SU-DHL-6 (cell line): ENCODE measurements around the gene SLC45A1.

ENCODE experiments used
- H2AFZ ChIP-seq: fragments of 200-600 bp; sonication (generic); 2 replicates; pipeline ENCODE4 v1.6.1; 2014; ENCODE audit warnings: low read depth, mild to moderate bottlenecking, moderate library complexity, mixed read lengths, antibody characterized with exemption, low read length; ENCODE audit not compliant: severe bottlenecking
- H3F3A ChIP-seq: fragments of 200-600 bp; shearing (Covaris generic); 2 replicates; pipeline ENCODE4 v1.6.0; 2016; ENCODE audit warnings: antibody characterized with exemption, mild to moderate bottlenecking; ENCODE audit not compliant: insufficient read depth
- H3K27ac ChIP-seq: fragments of 200-600 bp; sonication (generic); 2 replicates; pipeline ENCODE4 v1.5.1; 2016; ENCODE audit warnings: low read depth, mild to moderate bottlenecking, low read length, moderate library complexity, mixed read lengths
- H3K27me3 ChIP-seq: fragments of 200-600 bp; sonication (generic), shearing (Covaris generic); 2 replicates; pipeline ENCODE4 v1.6.0; 2014; ENCODE audit warnings: mild to moderate bottlenecking, low read length
- H3K36me3 ChIP-seq: fragments of 200-600 bp; sonication (generic); 2 replicates; pipeline ENCODE4 v1.6.1; 2014; ENCODE audit warnings: mild to moderate bottlenecking, low read length, mixed read lengths
- H3K4me2 ChIP-seq: fragments of 300-600, 200-600 bp; shearing (Covaris generic), sonication (generic); 2 replicates; pipeline ENCODE4 v1.6.0; 2014; ENCODE audit warnings: low read length, low read depth, mild to moderate bottlenecking; ENCODE audit not compliant: poor library complexity, severe bottlenecking
- H3K4me3 ChIP-seq: fragments of 200-600 bp; sonication (generic); 2 replicates; pipeline ENCODE4 v1.5.1; 2014; ENCODE audit warnings: antibody characterized with exemption, low read length, mild to moderate bottlenecking, mixed read lengths; ENCODE audit not compliant: insufficient read depth, poor library complexity, severe bottlenecking
- H3K79me2 ChIP-seq: fragments of 200-600 bp; sonication (generic); 2 replicates; pipeline ENCODE4 v1.6.1; 2014; ENCODE audit warnings: mild to moderate bottlenecking, low read length, moderate library complexity; ENCODE audit not compliant: insufficient read depth
- H3K9ac ChIP-seq: fragments of 200-600 bp; sonication (generic); 2 replicates; pipeline ENCODE4 v1.7.0; 2014; ENCODE audit warnings: mild to moderate bottlenecking, low read length
- H3K9me2 ChIP-seq: fragments of 200-600 bp; sonication (generic); replicated peaks from 2 replicates; pipeline ENCODE4 v1.6.1; 2014; ENCODE audit warnings: low read length; ENCODE audit not compliant: insufficient read depth
- H3K9me3 ChIP-seq: fragments of 200-600 bp; sonication (generic); 2 replicates; pipeline ENCODE4 v1.6.1; 2014; ENCODE audit warnings: low read length, mixed read lengths; ENCODE audit not compliant: insufficient read depth
- H4K20me1 ChIP-seq: fragments of 200-600 bp; sonication (generic); 2 replicates; pipeline ENCODE4 v1.6.1; 2014; ENCODE audit warnings: low read depth, mild to moderate bottlenecking, antibody characterized with exemption, low read length, moderate library complexity, mixed read lengths
- EZH2phosphoT487 ChIP-seq: fragments of 200-600 bp; sonication (generic), shearing (Covaris generic); conservative IDR thresholded peaks from 2 replicates; pipeline ENCODE4 v1.6.1; 2018; ENCODE audit warnings: mild to moderate bottlenecking, antibody characterized with exemption, low read length, moderate library complexity, mixed read lengths
- TF ChIP-seq, protein P1 (sequence below): fragments of 200-600 bp; sonication (generic); IDR thresholded peaks from one replicate; pipeline ENCODE4 v1.5.1; 2017; ENCODE audit warnings: antibody characterized with exemption, mild to moderate bottlenecking, low read length, moderate library complexity; ENCODE audit not compliant: insufficient read depth, poor library complexity, severe bottlenecking

Gene SLC45A1

DNA sequence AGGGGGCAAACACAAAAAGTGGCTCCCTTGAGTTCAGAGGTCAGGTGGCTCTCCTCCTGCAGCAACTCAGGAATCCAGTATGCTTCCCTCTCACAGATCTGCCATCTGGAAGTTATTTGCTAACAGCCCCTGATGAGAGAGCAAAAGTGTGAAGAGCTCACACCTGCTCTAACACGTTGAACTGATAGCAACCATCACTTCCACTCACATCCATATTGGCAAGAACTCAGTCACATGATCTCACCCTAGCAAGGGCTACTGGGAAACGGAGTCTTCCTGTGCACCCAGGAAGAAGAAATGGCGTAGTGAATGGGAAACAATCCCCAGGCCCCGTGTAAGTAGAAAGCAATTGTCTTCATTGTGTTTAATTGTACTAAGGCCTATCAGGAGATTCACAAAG is 20.7 kb upstream of the SLC45A1 start:
- H3K9ac ChIP-seq = no peak overlapping the region
- H3F3A ChIP-seq = no peaks in the 10 kb centered on the region
- H3K36me3 ChIP-seq = no peaks in the 10 kb centered on the region
- no peak overlapping the region for H3K27ac ChIP-seq
- no peak overlapping the region for H3K4me3 ChIP-seq
- no peaks in the 10 kb centered on the region for H3K79me2 ChIP-seq
- H3K27me3 ChIP-seq = no peaks in the 10 kb centered on the region
- TF ChIP-seq, protein P1, sequence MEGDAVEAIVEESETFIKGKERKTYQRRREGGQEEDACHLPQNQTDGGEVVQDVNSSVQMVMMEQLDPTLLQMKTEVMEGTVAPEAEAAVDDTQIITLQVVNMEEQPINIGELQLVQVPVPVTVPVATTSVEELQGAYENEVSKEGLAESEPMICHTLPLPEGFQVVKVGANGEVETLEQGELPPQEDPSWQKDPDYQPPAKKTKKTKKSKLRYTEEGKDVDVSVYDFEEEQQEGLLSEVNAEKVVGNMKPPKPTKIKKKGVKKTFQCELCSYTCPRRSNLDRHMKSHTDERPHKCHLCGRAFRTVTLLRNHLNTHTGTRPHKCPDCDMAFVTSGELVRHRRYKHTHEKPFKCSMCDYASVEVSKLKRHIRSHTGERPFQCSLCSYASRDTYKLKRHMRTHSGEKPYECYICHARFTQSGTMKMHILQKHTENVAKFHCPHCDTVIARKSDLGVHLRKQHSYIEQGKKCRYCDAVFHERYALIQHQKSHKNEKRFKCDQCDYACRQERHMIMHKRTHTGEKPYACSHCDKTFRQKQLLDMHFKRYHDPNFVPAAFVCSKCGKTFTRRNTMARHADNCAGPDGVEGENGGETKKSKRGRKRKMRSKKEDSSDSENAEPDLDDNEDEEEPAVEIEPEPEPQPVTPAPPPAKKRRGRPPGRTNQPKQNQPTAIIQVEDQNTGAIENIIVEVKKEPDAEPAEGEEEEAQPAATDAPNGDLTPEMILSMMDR = no peak
- TF ChIP-seq EZH2phosphoT487 = no peak
- H3K9me3 ChIP-seq = no peaks in the 10 kb centered on the region
- no peaks in the 10 kb centered on the region for H4K20me1 ChIP-seq
- no peaks in the 10 kb centered on the region for H3K9me2 ChIP-seq
- H3K4me2 ChIP-seq = no peak overlapping the region
- no peak overlapping the region for H2AFZ ChIP-seq

DNA sequence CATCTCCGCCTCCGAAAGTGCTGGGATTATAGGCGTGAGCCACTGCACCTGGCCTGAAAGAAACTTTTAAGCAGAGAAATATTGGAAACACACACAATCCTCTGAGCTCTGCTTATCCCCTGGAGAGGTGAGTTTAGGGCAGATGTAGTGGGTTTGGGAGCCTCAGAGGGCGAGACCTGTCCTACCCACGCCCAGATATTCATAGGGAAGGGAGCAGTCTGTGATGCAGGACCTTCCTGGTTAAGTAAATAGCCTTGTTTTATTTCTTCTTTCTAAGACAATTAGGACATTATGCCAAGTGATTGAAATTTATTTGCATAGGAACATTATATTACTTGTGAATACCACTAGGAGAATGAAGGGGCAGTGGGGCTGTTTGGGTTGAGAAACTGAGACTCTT is 18.0 kb upstream of the SLC45A1 start:
- no peaks in the 10 kb centered on the region for H3K79me2 ChIP-seq
- no peak overlapping the region for H3K27ac ChIP-seq
- no peaks in the 10 kb centered on the region for H3K9me3 ChIP-seq
- no peaks in the 10 kb centered on the region for H4K20me1 ChIP-seq
- H3K9ac ChIP-seq = no peak overlapping the region
- H2AFZ ChIP-seq = no peak overlapping the region
- no peaks in the 10 kb centered on the region for H3K27me3 ChIP-seq
- no peaks in the 10 kb centered on the region for H3K9me2 ChIP-seq
- H3F3A ChIP-seq = no peaks in the 10 kb centered on the region
- no peak for TF ChIP-seq EZH2phosphoT487
- TF ChIP-seq, protein P1 = no peak
- H3K36me3 ChIP-seq = no peaks in the 10 kb centered on the region
- no peak overlapping the region for H3K4me3 ChIP-seq
- no peak overlapping the region for H3K4me2 ChIP-seq

DNA sequence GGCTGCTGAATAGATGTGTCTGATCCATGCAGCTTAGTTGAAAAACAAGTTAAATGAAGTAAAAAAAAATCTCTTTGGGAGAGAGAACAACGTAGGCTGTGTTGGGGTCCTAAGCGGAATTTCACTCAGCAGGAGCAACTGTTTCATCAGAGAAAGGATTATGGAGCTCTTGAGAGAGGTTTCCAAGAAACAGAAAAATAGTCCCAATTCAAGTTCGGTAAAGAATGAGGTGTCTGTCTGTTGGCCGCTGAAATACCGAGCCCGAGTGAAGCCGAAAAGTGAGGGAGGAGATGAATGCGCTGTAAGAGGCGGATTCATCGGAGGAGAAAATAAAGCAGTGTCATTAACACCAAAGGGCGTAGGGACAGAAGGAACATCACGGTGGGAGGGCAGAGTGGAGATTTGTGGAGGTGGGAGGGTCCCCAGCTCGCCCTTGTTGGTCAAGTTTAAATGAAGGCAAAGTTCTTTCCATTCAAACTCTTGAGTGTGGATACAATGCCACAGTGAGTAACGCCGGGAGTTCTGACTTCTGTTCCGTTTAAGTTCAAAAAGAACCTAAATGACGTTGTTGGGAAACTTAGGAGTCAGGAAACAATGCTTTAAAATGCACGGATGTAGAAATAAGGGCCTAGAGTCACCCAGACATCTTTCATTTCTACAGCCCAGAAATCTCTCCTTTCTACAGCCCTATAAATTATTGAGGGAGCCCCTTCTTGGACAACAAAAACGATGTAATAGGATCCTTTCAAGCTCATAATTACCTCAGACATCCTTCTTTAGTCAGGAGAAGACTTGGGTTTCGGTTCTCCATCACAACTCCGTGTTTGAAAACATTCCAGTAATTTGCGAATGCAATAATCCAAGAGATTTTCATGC is 15.6 kb upstream of the SLC45A1 start:
- H3K9ac ChIP-seq = no peak overlapping the region
- no peak for TF ChIP-seq EZH2phosphoT487
- no peak overlapping the region for H2AFZ ChIP-seq
- no peak overlapping the region for H3K4me3 ChIP-seq
- no peaks in the 10 kb centered on the region for H3K27me3 ChIP-seq
- H3F3A ChIP-seq = no peaks in the 10 kb centered on the region
- H3K4me2 ChIP-seq = no peak overlapping the region
- H4K20me1 ChIP-seq = no peaks in the 10 kb centered on the region
- H3K9me3 ChIP-seq = no peaks in the 10 kb centered on the region
- no peaks in the 10 kb centered on the region for H3K79me2 ChIP-seq
- H3K9me2 ChIP-seq = no peaks in the 10 kb centered on the region
- H3K27ac ChIP-seq = no peak overlapping the region
- H3K36me3 ChIP-seq = no peaks in the 10 kb centered on the region

DNA sequence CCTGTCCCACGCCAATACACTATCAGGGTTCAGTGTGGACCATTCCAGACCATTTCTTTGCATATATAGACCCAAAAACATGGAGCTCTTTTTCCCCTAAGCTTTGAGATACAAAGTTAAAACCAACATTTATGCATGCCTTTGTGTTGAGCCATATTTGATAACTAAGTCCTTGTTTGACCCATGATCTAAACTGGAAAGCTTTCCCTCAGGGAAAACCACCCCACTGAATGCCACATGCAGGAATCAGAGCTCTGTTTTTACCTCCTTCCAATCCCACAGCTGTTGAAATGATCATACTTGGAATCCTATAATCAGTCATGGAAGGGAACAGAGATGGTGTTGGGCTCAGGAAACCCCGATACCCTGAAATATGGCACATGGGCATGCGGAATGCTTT is 14.8 kb upstream of the SLC45A1 start:
- H3K79me2 ChIP-seq = no peaks in the 10 kb centered on the region
- H3K36me3 ChIP-seq = no peaks in the 10 kb centered on the region
- H4K20me1 ChIP-seq = no peaks in the 10 kb centered on the region
- H3K27ac ChIP-seq = no peak overlapping the region
- H2AFZ ChIP-seq = no peak overlapping the region
- H3K27me3 ChIP-seq = no peaks in the 10 kb centered on the region
- H3K9ac ChIP-seq = no peak overlapping the region
- no peak overlapping the region for H3K4me2 ChIP-seq
- H3K9me2 ChIP-seq = no peaks in the 10 kb centered on the region
- H3K4me3 ChIP-seq = no peak overlapping the region
- H3F3A ChIP-seq = no peaks in the 10 kb centered on the region
- no peaks in the 10 kb centered on the region for H3K9me3 ChIP-seq
- TF ChIP-seq, protein P1 = no peak
- TF ChIP-seq EZH2phosphoT487 = no peak
